Measurements from ENCODE around the gene KIF3B.
A peak's percentile ranks its signal among the peaks of the same experiment; 100 is the strongest.

The KIF3B gene

GRCh38 chr20:32277361-32278198 lies at the start of gene KIF3B:
KIF3B (plus strand) TSS chr20:32277651; CDS start chr20:32309778, 32,127 bp downstream.
- Histone ChIP-seq H3K9ac (peak within 1 kb of the TSS; percentile 82), H3K27me3 (ENCODE audit: control insufficient read depth, insufficient read depth, low read length) (no peaks in the 10 kb centered on the region), H3K4me1 (peaks cover 24% of the 10 kb centered on the region), H3K4me3 (ENCODE audit: low read depth, low read length) (peak within 1 kb of the TSS; percentile 93), H2AFZ (peak within 1 kb of the TSS; percentile 92), H3K9me3 (ENCODE audit: control insufficient read depth, low read length) (no peaks in the 10 kb centered on the region), H3K4me2 (ENCODE audit: low read length) (peak within 1 kb of the TSS; percentile 100), H3K36me3 (ENCODE audit: control insufficient read depth, insufficient read depth, low read length) (no peaks in the 10 kb centered on the region), H3K27ac (peak within 1 kb of the TSS; percentile 57), H3K79me2 (peaks cover 15% of the 10 kb centered on the region)
- no peak for TF ChIP-seq CTCF (IDR thresholded peaks at IDR 0.05)

GRCh38 chr20:32227744-32228688 lies 49.4 kb upstream of the KIF3B start:
- peak overlapping the region; percentile 45 for H3K4me2 ChIP-seq (ENCODE audit: low read length)
- no peaks in the 10 kb centered on the region for H3K79me2 ChIP-seq
- peak overlapping the region; percentile 29 for H3K27ac ChIP-seq
- H3K27me3 ChIP-seq (ENCODE audit: control insufficient read depth, insufficient read depth, low read length) = no peaks in the 10 kb centered on the region
- no peak for TF ChIP-seq CTCF (IDR thresholded peaks at IDR 0.05)
- no peaks in the 10 kb centered on the region for H3K36me3 ChIP-seq (ENCODE audit: control insufficient read depth, insufficient read depth, low read length)
- H2AFZ ChIP-seq = no peak overlapping the region
- H3K9me3 ChIP-seq (ENCODE audit: control insufficient read depth, low read length) = no peaks in the 10 kb centered on the region
- H3K9ac ChIP-seq = no peak overlapping the region
- no peak overlapping the region for H3K4me3 ChIP-seq (ENCODE audit: low read depth, low read length)
- H3K4me1 ChIP-seq = peaks cover 24% of the 10 kb centered on the region

GRCh38 chr20:32229251-32229747 lies 48.2 kb upstream of the KIF3B start:
- Histone ChIP-seq H3K4me2 (ENCODE audit: low read length) (no peak overlapping the region), H3K27me3 (ENCODE audit: control insufficient read depth, insufficient read depth, low read length) (no peaks in the 10 kb centered on the region), H3K9me3 (ENCODE audit: control insufficient read depth, low read length) (no peaks in the 10 kb centered on the region), H2AFZ (no peak overlapping the region), H3K4me1 (peaks cover 23% of the 10 kb centered on the region), H3K27ac (no peak overlapping the region), H3K79me2 (no peaks in the 10 kb centered on the region), H3K9ac (no peak overlapping the region), H3K36me3 (ENCODE audit: control insufficient read depth, insufficient read depth, low read length) (no peaks in the 10 kb centered on the region), H3K4me3 (ENCODE audit: low read depth, low read length) (no peak overlapping the region)
- no peak for TF ChIP-seq CTCF (IDR thresholded peaks at IDR 0.05)

- no peaks in the 10 kb centered on the region for H3K27me3 ChIP-seq (ENCODE audit: control insufficient read depth, insufficient read depth, low read length)
- no peaks in the 10 kb centered on the region for H3K36me3 ChIP-seq (ENCODE audit: control insufficient read depth, insufficient read depth, low read length)
- H3K4me2 ChIP-seq (ENCODE audit: low read length) = no peak overlapping the region
- H3K4me3 ChIP-seq (ENCODE audit: low read depth, low read length) = no peak overlapping the region
- no peaks in the 10 kb centered on the region for H3K9me3 ChIP-seq (ENCODE audit: control insufficient read depth, low read length)
- H3K9ac ChIP-seq = no peak overlapping the region
- no peak overlapping the region for H3K27ac ChIP-seq
- H3K4me1 ChIP-seq = peaks cover 24% of the 10 kb centered on the region
- TF ChIP-seq CTCF (IDR thresholded peaks at IDR 0.05) = no peak
- no peaks in the 10 kb centered on the region for H3K79me2 ChIP-seq
- no peak overlapping the region for H2AFZ ChIP-seq
Measured at GRCh38 chr20:32230707-32231106, 46.7 kb upstream of the KIF3B start.

Measured in parathyroid adenoma (tissue), 2 donors.